Measurements from ENCODE around the gene MPIG6B. TPM values are rescaled to one million over a fixed set of nuclear protein-coding genes. Genes with fewer than 3 reads are reported as not detected.

Gene MPIG6B
- total and polyA plus RNA-seq, 2 experiments from 2014 or later = not detected

GRCh38 chr6:31767096-31767645 is 44.0 kb downstream of the MPIG6B start:
- in situ Hi-C loops (cut with MboI) = no loop called here
- WGBS, 2 experiments (ENCODE audit: low coverage in 1 of 2, low lambda C conversion rate in 2 of 2, missing lambda C conversion rate in 2 of 2) = 77 to 82% methylated on average over 6 of the region's 6 CpGs
- H3K9me2 ChIP-seq (ENCODE audit: insufficient read depth) = no peaks in the 10 kb centered on the region
- H3F3A ChIP-seq (ENCODE audit: insufficient read depth) = no peaks in the 10 kb centered on the region
- no peak overlapping the region for H3K4me2 ChIP-seq (ENCODE audit: unreplicated experiment)
- no peak overlapping the region for H3K4me3 ChIP-seq
- no peaks in the 10 kb centered on the region for H3K36me3 ChIP-seq (ENCODE audit: low read depth)
- TF ChIP-seq EZH2phosphoT487 (IDR thresholded peaks at IDR 0.05; ENCODE audit: insufficient read depth, low read depth) (no peak), EZH2 (IDR thresholded peaks at IDR 0.05; ENCODE audit: insufficient read depth, poor library complexity, severe bottlenecking) (no peak)
- H3K9me3 ChIP-seq (ENCODE audit: low read depth) = no peaks in the 10 kb centered on the region
- peaks cover 9% of the 10 kb centered on the region for H3K4me1 ChIP-seq (ENCODE audit: insufficient read depth)
- H3K27me3 ChIP-seq (replicated peaks; ENCODE audit: insufficient read depth) = no peaks in the 10 kb centered on the region
- H4K20me1 ChIP-seq (ENCODE audit: insufficient read depth) = no peaks in the 10 kb centered on the region
- H3K27ac ChIP-seq = no peak overlapping the region
- no peaks in the 10 kb centered on the region for H3K79me2 ChIP-seq (ENCODE audit: insufficient read depth)
- DNase-seq = no peak
- H2AFZ ChIP-seq = no peak overlapping the region
- H3K9ac ChIP-seq = no peak overlapping the region

GRCh38 chr6:31768363-31769257 is 45.4 kb downstream of the MPIG6B start:
- TF ChIP-seq EZH2phosphoT487 (IDR thresholded peaks at IDR 0.05; ENCODE audit: insufficient read depth, low read depth) = no peak
- no peak for TF ChIP-seq EZH2 (IDR thresholded peaks at IDR 0.05; ENCODE audit: insufficient read depth, poor library complexity, severe bottlenecking)
- H3K4me2 ChIP-seq (ENCODE audit: unreplicated experiment) = no peak overlapping the region
- H3K9me2 ChIP-seq (ENCODE audit: insufficient read depth) = no peaks in the 10 kb centered on the region
- no peak for DNase-seq
- H3K4me3 ChIP-seq = no peak overlapping the region
- H4K20me1 ChIP-seq (ENCODE audit: insufficient read depth) = no peaks in the 10 kb centered on the region
- in situ Hi-C loops (cut with MboI) = no loop called here
- H2AFZ ChIP-seq = no peak overlapping the region
- peaks cover 5% of the 10 kb centered on the region; the same call in 1 of the 2 replicates for H3K4me1 ChIP-seq (ENCODE audit: insufficient read depth)
- no peaks in the 10 kb centered on the region for H3K9me3 ChIP-seq (ENCODE audit: low read depth)
- no peaks in the 10 kb centered on the region for H3K79me2 ChIP-seq (ENCODE audit: insufficient read depth)
- H3K36me3 ChIP-seq (ENCODE audit: low read depth) = no peaks in the 10 kb centered on the region
- H3F3A ChIP-seq (ENCODE audit: insufficient read depth) = no peaks in the 10 kb centered on the region
- H3K27ac ChIP-seq = no peak overlapping the region
- 87% methylated on average over 18 of the region's 18 CpGs for WGBS, 2 experiments (ENCODE audit: low coverage in 1 of 2, low lambda C conversion rate in 2 of 2, missing lambda C conversion rate in 2 of 2)
- H3K9ac ChIP-seq = no peak overlapping the region
- no peaks in the 10 kb centered on the region for H3K27me3 ChIP-seq (replicated peaks; ENCODE audit: insufficient read depth)

- in situ Hi-C loops (cut with MboI) = no loop called here
- peak; percentile 60 for DNase-seq
- H3K4me1 ChIP-seq (ENCODE audit: insufficient read depth) = no peaks in the 10 kb centered on the region
Measured at GRCh38 chr6:31769684-31770371, 46.7 kb downstream of the MPIG6B start.

GRCh38 chr6:31770860-31771259 is 47.7 kb downstream of the MPIG6B start:
- in situ Hi-C loops (cut with MboI) = no loop called here
- Histone ChIP-seq H2AFZ (no peak overlapping the region), H3K27ac (no peak overlapping the region), H3K4me1 (ENCODE audit: insufficient read depth) (no peaks in the 10 kb centered on the region), H3K9ac (no peak overlapping the region), H3K79me2 (ENCODE audit: insufficient read depth) (no peaks in the 10 kb centered on the region), H3K4me3 (no peak overlapping the region), H3K9me3 (ENCODE audit: low read depth) (no peaks in the 10 kb centered on the region), H3F3A (ENCODE audit: insufficient read depth) (no peaks in the 10 kb centered on the region), H3K9me2 (ENCODE audit: insufficient read depth) (no peaks in the 10 kb centered on the region), H3K4me2 (ENCODE audit: unreplicated experiment) (no peak overlapping the region), H4K20me1 (ENCODE audit: insufficient read depth) (no peaks in the 10 kb centered on the region), H3K36me3 (ENCODE audit: low read depth) (no peaks in the 10 kb centered on the region), H3K27me3 (replicated peaks; ENCODE audit: insufficient read depth) (no peaks in the 10 kb centered on the region)
- 97 to 100% methylated on average over 2 of the region's 2 CpGs for WGBS, 2 experiments (ENCODE audit: low coverage in 1 of 2, low lambda C conversion rate in 2 of 2, missing lambda C conversion rate in 2 of 2)
- TF ChIP-seq EZH2 (IDR thresholded peaks at IDR 0.05; ENCODE audit: insufficient read depth, poor library complexity, severe bottlenecking) = no peak
- TF ChIP-seq EZH2phosphoT487 (IDR thresholded peaks at IDR 0.05; ENCODE audit: insufficient read depth, low read depth) = no peak
- no peak for DNase-seq

More at GRCh38 chr6:31769684-31770371, 46.7 kb downstream of the MPIG6B start:
- no peak overlapping the region for H3K9ac ChIP-seq
- H3K4me3 ChIP-seq = no peak overlapping the region
- H3K36me3 ChIP-seq (ENCODE audit: low read depth) = no peaks in the 10 kb centered on the region
- H3K27me3 ChIP-seq (replicated peaks; ENCODE audit: insufficient read depth) = no peaks in the 10 kb centered on the region
- no peaks in the 10 kb centered on the region for H3F3A ChIP-seq (ENCODE audit: insufficient read depth)
- H4K20me1 ChIP-seq (ENCODE audit: insufficient read depth) = no peaks in the 10 kb centered on the region
- WGBS, 2 experiments (ENCODE audit: low coverage in 1 of 2, low lambda C conversion rate in 2 of 2, missing lambda C conversion rate in 2 of 2) = 74 to 75% methylated on average over 12 of the region's 12 CpGs
- H2AFZ ChIP-seq = no peak overlapping the region
- no peak overlapping the region for H3K4me2 ChIP-seq (ENCODE audit: unreplicated experiment)
- H3K9me3 ChIP-seq (ENCODE audit: low read depth) = no peaks in the 10 kb centered on the region
- H3K27ac ChIP-seq = no peak overlapping the region
- no peaks in the 10 kb centered on the region for H3K9me2 ChIP-seq (ENCODE audit: insufficient read depth)
- H3K79me2 ChIP-seq (ENCODE audit: insufficient read depth) = no peaks in the 10 kb centered on the region
- no peak for TF ChIP-seq EZH2 (IDR thresholded peaks at IDR 0.05; ENCODE audit: insufficient read depth, poor library complexity, severe bottlenecking)
- no peak for TF ChIP-seq EZH2phosphoT487 (IDR thresholded peaks at IDR 0.05; ENCODE audit: insufficient read depth, low read depth)

Data from GM23248 (cell line).